GM12878 (cell line): Measurements from ENCODE around the gene ARMC9. TPM values are rescaled to one million over a fixed set of nuclear protein-coding genes. Genes with fewer than 3 reads are reported as not detected.

Source experiments
- ATAC-seq: fragments of 200-7000 bp; cut with Tn5 transposase; 3 replicates; pipeline ENCODE4 v1.9.1; 2020; ENCODE audit warnings: mild to moderate bottlenecking, moderate library complexity
- BruUV-seq: library from RNA; stranded (reverse); fragments of 400-500 nt; replicated peaks from 2 replicates; lab custom pipeline; 2021; lab: Mats Ljungman, UMichigan
- CTCF ChIA-PET: fragments of 300-600 bp; sonication (Branson Sonifier 250); formaldehyde crosslinking; extraction: SDS; loops from one replicate; lab custom pipeline; 2021; ENCODE audit warnings: inconsistent platforms; lab: Yijun Ruan, JAX
- POLR2A ChIA-PET: fragments of 350-600 bp; formaldehyde crosslinking; extraction: SDS; loops from one replicate; lab custom pipeline; 2021; ENCODE audit warnings: inconsistent platforms; lab: Charles Lee
- RAD21 ChIA-PET: fragments of 300-600 bp; sonication (Branson Sonifier 250); formaldehyde crosslinking; loops from one replicate; lab custom pipeline; 2023; ENCODE audit warnings: antibody characterized with exemption; ENCODE audit not compliant: unreplicated experiment; lab: Charles Lee
- SMC1A ChIA-PET: fragments of 300-600 bp; sonication (Branson Sonifier 250); formaldehyde crosslinking; loops from one replicate; lab custom pipeline; 2023; ENCODE audit not compliant: unreplicated experiment, uncharacterized antibody; lab: Charles Lee
- DNase-seq: peaks from one replicate; pipeline ENCODE4 v3.0.0-alpha.2; 2011; ENCODE audit warnings: low read depth, low spot score
- FAIRE-seq: peaks from 3 replicates; lab custom pipeline; 2011; peaks lifted over from hg19 to GRCh38; lab: Jason Lieb, UNC
- H2AFZ ChIP-seq: 2 replicates; pipeline ENCODE4 v1.6.0; 2011; ENCODE audit warnings: low read depth, low read length, control low read depth; ENCODE audit not compliant: control insufficient read depth
- H3K27ac ChIP-seq: 2 replicates; pipeline ENCODE4 v1.5.1; 2011; ENCODE audit warnings: control low read depth; ENCODE audit not compliant: control insufficient read depth, insufficient read depth
- H3K27me3 ChIP-seq, 2 experiments: replicated peaks in 1 of 2; 2 replicates each; pipeline versions ENCODE4 v1.6.0 to v1.6.1; 2011; ENCODE audit warnings: low read length in 1 of 2; ENCODE audit not compliant: control insufficient read depth in 2 of 2, insufficient read depth in 2 of 2
- H3K36me3 ChIP-seq, 2 experiments: 2 replicates each; pipeline ENCODE4 v1.5.1; 2011; ENCODE audit warnings: low read length in 1 of 2; ENCODE audit not compliant: control insufficient read depth in 2 of 2, insufficient read depth in 2 of 2
- H3K4me1 ChIP-seq: 2 replicates; pipeline ENCODE4 v1.6.1; 2011; ENCODE audit warnings: mild to moderate bottlenecking, low read length, moderate library complexity, mixed read lengths; ENCODE audit not compliant: control insufficient read depth, insufficient read depth
- H3K4me2 ChIP-seq: 2 replicates; pipeline ENCODE4 v1.6.0; 2011; ENCODE audit warnings: control low read depth; ENCODE audit not compliant: control insufficient read depth, insufficient read depth
- H3K4me3 ChIP-seq: fragments of 200-600 bp; sonication (generic); 2 replicates; pipeline ENCODE4 v1.5.1; 2016
- H3K79me2 ChIP-seq: 2 replicates; pipeline ENCODE4 v1.6.0; 2011; ENCODE audit warnings: low read length; ENCODE audit not compliant: control insufficient read depth, insufficient read depth
- H3K9ac ChIP-seq: 2 replicates; pipeline ENCODE4 v1.8.0; 2011; ENCODE audit warnings: low read length, control low read depth, mixed read lengths; ENCODE audit not compliant: control insufficient read depth, insufficient read depth
- H3K9me3 ChIP-seq: replicated peaks from 3 replicates; pipeline ENCODE4 v1.5.1; 2011; ENCODE audit warnings: mild to moderate bottlenecking, low read length; ENCODE audit not compliant: control insufficient read depth, insufficient read depth
- H4K20me1 ChIP-seq: 2 replicates; pipeline ENCODE4 v1.6.0; 2011; ENCODE audit not compliant: control insufficient read depth, insufficient read depth
- ATF2 ChIP-seq: IDR thresholded peaks from 2 replicates; pipeline ENCODE4 v1.6.1; 2012; ENCODE audit warnings: low read length, inconsistent platforms
- CHD1 ChIP-seq: IDR thresholded peaks from 2 replicates; pipeline ENCODE4 v1.6.1; 2012; ENCODE audit warnings: low read depth, low read length, improper control_type of control experiment
- EED ChIP-seq: sonication (generic); IDR thresholded peaks from 2 replicates; pipeline ENCODE4 v1.6.1; 2016; ENCODE audit warnings: antibody characterized with exemption, low read depth
- FOXM1 ChIP-seq: IDR thresholded peaks from 2 replicates; pipeline ENCODE4 v1.6.1; 2012; ENCODE audit warnings: low read depth, mild to moderate bottlenecking, inconsistent platforms, low read length, moderate library complexity
- HDGF ChIP-seq: fragments of 450-650 bp; IDR thresholded peaks from 2 replicates; pipeline ENCODE4 v1.6.1; 2016; ENCODE audit warnings: antibody characterized with exemption
- IRF5 ChIP-seq: fragments of 450-650 bp; IDR thresholded peaks from 2 replicates; pipeline ENCODE4 v1.6.1; 2017; ENCODE audit warnings: borderline replicate concordance
- PAX8 ChIP-seq: fragments of 450-650 bp; IDR thresholded peaks from 2 replicates; pipeline ENCODE4 v1.6.1; 2017; ENCODE audit warnings: mild to moderate bottlenecking, moderate library complexity
- POLR2AphosphoS5 ChIP-seq: IDR thresholded peaks from 2 replicates; pipeline ENCODE4 v1.6.1; 2011; ENCODE audit warnings: mild to moderate bottlenecking, low read length, inconsistent platforms
- RAD51 ChIP-seq: fragments of 450-650 bp; IDR thresholded peaks from 2 replicates; pipeline ENCODE4 v1.6.1; 2016; ENCODE audit warnings: moderate library complexity, mild to moderate bottlenecking, inconsistent platforms
- STAT3 ChIP-seq: IDR thresholded peaks from 2 replicates; pipeline ENCODE4 v1.6.1; 2011; ENCODE audit warnings: low read depth, low read length, improper control_type of control experiment
- USF1 ChIP-seq: IDR thresholded peaks from 2 replicates; pipeline ENCODE4 v1.6.1; 2011; ENCODE audit warnings: borderline replicate concordance, low read depth, mild to moderate bottlenecking, moderate library complexity, mixed read lengths, low read length; ENCODE audit not compliant: insufficient read depth; ENCODE audit errors: extremely low read length
- ZNF207 ChIP-seq: fragments of 450-650 bp; IDR thresholded peaks from 2 replicates; pipeline ENCODE4 v1.6.1; 2014; ENCODE audit warnings: antibody characterized with exemption, mild to moderate bottlenecking, borderline replicate concordance
- ZNF217 ChIP-seq: fragments of 450-650 bp; IDR thresholded peaks from 2 replicates; pipeline ENCODE4 v1.6.1; 2017; ENCODE audit warnings: antibody characterized with exemption, mild to moderate bottlenecking
- ZNF687 ChIP-seq: fragments of 450-650 bp; IDR thresholded peaks from 2 replicates; pipeline ENCODE4 v1.6.1; 2017; ENCODE audit warnings: mild to moderate bottlenecking, moderate library complexity
- WGBS: methylation state at CpG from one replicate; pipeline ENCODE4 v1.1.6; 2016; ENCODE audit warnings: low lambda C conversion rate; ENCODE audit not compliant: insufficient replicate concordance, insufficient coverage; ENCODE audit errors: missing lambda C conversion rate; 5-methylcytosine and 5-hydroxymethylcytosine counted together
- in situ Hi-C: fragments of 300-500 bp; cut with MboI; formaldehyde crosslinking; loops from 9 replicates; pipeline ENCODE4 v1.14.3; 2018; ENCODE audit warnings: mixed read lengths
- intact Hi-C: fragments of 100-400 bp; cut with micrococcal nuclease; formaldehyde crosslinking; loops from one replicate; pipeline ENCODE4 v1.14.2; 2022; ENCODE audit not compliant: unreplicated experiment
- polyA plus RNA-seq, 11 experiments: library from polyadenylated mRNA; depleted of rRNA in 4 of 11; unstranded in 6 of 11; stranded (reverse) in 5 of 11; fragments of >200 nt; fragmentation: Nextera tagmentation in 4 of 11; fragmentation: Illumina TruSeq in 1 of 11; extraction: Ambion mirVana in 4 of 11; extraction: Trizol in 1 of 11; gene quantifications; 1 replicate in 1 of 11; 2 replicates in 10 of 11; pipeline versions ENCODE4 v1.2.1 to v1.2.3, GENCODE V29; 2011 to 2016; ENCODE audit warnings: inconsistent platforms in 2 of 11, missing spikeins in 2 of 11, low read depth in 1 of 11
- total RNA-seq, 4 experiments: library from RNA; depleted of rRNA in 3 of 4; stranded (reverse); fragments of >200 nt in 3 of 4; fragmentation: Illumina TruSeq in 1 of 4; extraction: Trizol in 1 of 4; gene quantifications; 2 replicates each; pipeline versions ENCODE4 v1.2.1 to v1.2.3, GENCODE V29; 2013 to 2021

The ARMC9 gene
- total and polyA plus RNA-seq, 10 of the 15 experiments (the other 5 are each of a cell fraction or from before 2014, with no cell fraction given): 3.8 to 21.8 (median 10.4) TPM

- Histone ChIP-seq H2AFZ (no peak overlapping the region), H3K4me3 (no peak overlapping the region), H3K4me1 (no peaks in the 10 kb centered on the region), H3K9ac (no peak overlapping the region), H3K27ac (no peak overlapping the region), H3K9me3 (no peaks in the 10 kb centered on the region), H4K20me1 (no peaks in the 10 kb centered on the region), H3K4me2 (no peak overlapping the region), H3K79me2 (no peaks in the 10 kb centered on the region), H3K27me3 (no peaks in the 10 kb centered on the region), H3K36me3 (no peaks in the 10 kb centered on the region)
- CTCF ChIA-PET: interaction anchor here (0.7 to 4.4 kb wide), 4 partner anchors 13 to 314 kb away, joined by 3 to 27 read pairs (median 4); no protein-coding TSS in a partner anchor
- no peak for ATAC-seq
- no peak for DNase-seq
- no peak for FAIRE-seq
- POLR2A ChIA-PET: no interaction called here
- 73% methylated on average over 26 of the region's 26 CpGs for WGBS
- BruUV-seq: no TSS peak
- intact Hi-C loops (no loop called here), in situ Hi-C loops (no loop called here)
- RAD21 ChIA-PET: interaction anchor here (1.0 kb wide), 1 partner anchor 33 kb away, joined by 4 read pairs; no protein-coding TSS in a partner anchor
- SMC1A ChIA-PET: interaction anchor here (2.1 kb wide), 1 partner anchor 12 kb away, joined by 6 read pairs; no protein-coding TSS in a partner anchor
- TF ChIP-seq ZNF687 (no peak), STAT3 (no peak), ZNF207 (no peak), EED (no peak), CHD1 (no peak), POLR2AphosphoS5 (no peak), IRF5 (no peak), ZNF217 (no peak), PAX8 (no peak), FOXM1 (no peak), HDGF (no peak), USF1 (no peak), RAD51 (no peak), ATF2 (no peak)
Observed at GRCh38 chr2:231418820-231419640, 220.6 kb downstream of the ARMC9 start.
